Effector CD8-positive, alpha-beta T cell (primary cell): ENCODE measurements around the gene STXBP6.

Source experiments
- DNase-seq: peaks from one replicate; lab custom pipeline; 2025; lab: John Stamatoyannopoulos, UW
- total RNA-seq, 4 experiments: gene quantifications; one replicate each; lab custom pipeline; 2026; lab: John Stamatoyannopoulos, UW

STXBP6 gene
- 0 to 1.1 (median 0.15) reads per million in 4 experiments for total RNA-seq

DNA sequence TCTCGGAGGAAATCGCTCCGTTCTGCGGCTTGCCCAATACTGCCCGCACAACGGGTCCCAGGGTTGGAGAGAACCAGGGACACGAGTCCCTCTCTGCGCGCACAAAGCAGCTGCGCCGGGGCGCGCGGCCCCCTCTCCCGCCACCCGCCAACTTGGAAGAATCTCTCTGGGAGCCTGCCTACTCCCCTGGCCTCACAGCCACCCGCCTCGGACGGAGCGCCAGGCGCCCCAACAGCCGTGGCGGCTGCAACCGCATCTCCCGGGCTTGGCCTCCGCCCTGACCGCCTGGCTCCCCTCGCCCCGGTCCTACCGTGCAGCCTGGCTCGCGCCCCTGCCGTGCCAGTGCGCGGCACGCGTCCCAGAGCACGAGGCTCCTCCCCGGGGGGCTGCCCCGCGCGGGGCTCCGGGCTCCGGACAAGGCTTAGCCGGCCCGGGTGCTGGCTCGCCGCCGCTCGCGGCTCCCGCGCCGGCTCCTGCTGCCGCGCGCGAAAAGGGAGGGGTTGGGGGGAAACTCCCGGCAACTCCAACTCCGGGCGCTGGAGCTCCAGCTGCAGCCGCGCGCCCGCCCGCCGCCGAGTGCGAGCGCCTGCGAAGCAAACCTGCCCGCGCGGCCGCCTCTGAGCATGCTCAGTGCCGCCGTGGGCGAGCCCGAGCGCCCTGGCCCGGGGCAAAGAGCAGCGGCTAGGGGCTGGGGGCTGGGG is at the start of gene STXBP6:
Gene STXBP6 (minus strand): TSS at position 580 of the 701 bp plus-strand sequence. CDS start 75,329 bp downstream, outside the sequence.
- no peak for DNase-seq

DNA sequence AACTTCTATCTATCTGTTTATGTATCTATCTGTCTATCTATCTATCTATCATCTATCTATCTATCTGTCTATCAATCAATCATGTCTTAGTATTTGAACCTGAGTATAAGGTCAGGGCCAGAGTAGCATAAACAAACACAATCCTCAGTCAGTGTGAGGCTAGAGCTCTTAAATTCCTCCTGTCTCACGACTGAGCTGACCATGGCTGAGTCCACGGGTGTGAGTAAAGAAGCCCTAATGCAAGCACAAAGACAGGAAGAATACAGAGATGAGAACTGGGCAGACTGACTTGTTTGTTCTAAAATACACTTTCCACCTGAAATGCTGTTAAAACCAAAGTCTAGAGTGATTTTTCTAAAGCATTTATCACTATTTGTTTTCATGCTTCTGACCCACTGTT is 47.2 kb upstream of the STXBP6 start:
- no peak for DNase-seq

DNA sequence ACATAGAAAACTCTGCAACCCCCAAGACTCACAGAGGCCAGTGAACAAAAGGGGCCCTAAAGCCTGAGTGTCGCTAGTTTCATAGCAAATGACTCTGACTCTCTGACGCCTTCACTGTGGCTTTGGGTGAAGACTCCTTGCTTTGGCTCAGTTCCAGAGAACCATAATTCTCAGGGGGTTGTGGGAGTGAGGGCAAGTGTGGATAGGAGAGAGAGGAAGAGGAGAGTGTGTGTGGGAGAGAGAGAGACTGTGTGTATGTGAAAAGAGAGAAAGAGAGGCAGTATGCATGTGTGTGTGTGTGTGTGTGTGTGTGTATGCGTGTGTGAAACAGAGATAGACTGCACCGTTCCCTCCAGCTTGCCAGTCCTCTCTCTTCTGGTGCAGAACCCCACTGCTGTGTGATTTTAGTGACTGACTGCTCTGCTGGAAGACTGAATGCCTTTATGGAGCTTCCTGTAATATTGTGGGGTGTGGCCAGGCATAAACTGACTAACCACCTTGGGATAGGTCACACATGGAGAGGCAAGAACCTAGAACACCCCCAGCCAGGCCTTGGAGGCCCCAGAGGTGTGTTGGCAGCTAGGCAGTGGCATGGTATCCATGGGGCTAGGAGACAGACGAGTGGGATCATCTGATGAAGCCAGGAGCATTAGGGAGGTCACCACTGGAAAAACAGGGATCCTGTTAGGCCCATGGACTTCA is 45.9 kb upstream of the STXBP6 start:
- no peak for DNase-seq

DNA sequence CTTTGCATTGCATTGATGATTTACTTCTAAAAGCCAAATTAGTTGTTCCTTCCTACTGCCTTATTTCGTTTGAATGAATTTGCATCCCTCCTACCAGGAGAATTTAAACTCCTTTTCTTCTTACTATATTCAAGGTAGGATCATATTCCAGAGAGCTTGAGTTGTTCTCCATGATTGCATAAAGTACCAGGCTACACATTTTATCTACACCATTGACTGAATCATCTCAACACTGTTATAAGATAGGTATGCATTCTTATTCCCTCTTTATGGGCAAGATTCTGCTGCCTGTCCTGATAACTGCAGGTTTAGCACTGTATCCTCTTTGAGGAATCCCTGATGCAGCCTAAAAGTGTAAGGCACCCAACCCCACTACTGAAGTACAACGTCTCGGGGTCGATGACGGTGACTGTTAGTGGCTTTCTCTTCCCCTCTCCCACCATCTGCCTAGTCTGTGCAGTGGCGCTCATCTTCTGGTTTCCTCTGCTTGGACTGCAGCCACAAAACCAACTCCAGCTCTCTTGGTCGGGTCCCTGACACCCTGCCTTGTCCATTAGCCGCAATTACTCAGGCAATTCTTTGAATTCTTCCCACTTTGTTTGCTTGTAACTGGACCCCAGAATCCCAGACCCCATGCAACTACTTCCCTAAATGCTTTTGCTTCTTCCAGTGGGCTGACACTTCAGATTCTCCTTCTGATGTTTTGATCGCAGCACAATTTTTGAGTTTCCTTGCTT is 44.4 kb upstream of the STXBP6 start:
- DNase-seq = no peak

DNA sequence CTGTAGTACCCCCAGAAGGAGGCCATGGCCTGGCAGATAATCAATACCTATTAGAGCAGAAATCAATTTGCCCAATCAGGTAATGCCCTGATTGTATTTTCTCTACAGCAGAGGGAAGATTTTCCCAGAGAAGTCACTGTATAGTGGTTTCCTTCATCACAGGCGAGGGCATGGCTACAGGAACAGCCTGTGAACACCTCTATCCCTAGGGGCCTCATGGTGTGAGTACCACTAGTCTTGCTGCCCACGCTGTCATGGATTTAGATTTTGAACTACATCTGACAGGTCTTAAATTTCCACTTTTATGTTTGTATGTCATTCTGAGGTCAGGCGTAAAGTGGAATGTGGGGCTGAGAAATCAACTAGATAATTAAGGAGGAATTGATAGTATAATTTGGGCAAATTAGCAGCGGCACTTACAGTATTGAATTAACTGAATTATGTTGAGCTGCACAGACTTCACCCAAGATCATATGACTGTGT is 42.4 kb upstream of the STXBP6 start:
- no peak for DNase-seq

DNA sequence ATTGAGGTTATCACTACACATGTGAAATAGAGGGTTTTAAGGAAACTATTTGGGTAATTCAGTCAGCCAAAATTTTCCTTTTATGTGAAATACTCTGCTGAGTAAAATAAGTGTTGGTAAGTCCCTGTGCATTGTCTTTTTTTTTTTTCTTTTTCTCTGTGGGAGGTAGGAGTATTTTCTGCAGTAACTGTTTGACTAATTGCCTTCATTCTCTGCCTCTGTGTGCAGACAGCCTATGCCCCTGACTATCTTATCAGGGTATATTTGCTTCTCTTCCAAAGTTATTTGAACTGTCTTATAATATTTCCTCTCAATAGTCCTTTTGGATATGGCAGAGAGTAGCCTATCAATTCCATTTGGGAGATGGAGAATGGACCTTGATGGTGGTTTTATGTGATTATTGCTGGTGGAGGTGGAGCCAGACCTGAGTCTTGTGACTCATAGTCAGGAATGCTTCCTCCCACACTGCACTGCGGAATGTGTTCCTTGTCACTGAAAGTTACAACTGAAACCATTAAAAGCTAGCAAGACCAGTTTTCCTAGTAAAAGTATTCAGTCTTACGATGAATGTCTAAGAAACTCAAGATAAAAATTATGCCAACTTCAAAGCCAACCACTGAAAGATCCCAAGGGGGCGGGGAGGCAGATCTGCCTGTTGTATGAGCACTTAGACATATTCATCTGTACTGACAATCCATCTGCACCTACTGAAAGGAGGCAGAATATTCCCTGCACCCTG is 40.9 kb upstream of the STXBP6 start:
- no peak for DNase-seq

DNA sequence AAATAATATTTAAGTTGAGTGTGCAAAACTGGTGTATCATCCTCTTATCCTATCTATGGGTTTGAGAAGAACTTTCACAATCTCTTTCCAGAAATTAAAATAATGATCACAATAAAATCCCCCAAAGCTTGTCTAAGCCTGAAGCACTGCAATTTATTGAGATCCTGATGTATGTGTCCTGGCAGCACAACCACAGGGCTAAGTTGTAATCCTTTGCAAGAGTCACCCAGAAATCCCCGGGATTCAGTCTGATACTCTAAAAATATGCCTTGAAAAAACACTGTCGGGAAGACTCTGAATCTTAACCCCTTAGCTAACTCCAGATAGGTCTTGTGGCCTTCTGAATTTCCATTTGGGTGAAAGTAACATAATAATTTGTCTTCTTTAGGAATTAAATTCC is 40.3 kb upstream of the STXBP6 start:
- DNase-seq = no peak

DNA sequence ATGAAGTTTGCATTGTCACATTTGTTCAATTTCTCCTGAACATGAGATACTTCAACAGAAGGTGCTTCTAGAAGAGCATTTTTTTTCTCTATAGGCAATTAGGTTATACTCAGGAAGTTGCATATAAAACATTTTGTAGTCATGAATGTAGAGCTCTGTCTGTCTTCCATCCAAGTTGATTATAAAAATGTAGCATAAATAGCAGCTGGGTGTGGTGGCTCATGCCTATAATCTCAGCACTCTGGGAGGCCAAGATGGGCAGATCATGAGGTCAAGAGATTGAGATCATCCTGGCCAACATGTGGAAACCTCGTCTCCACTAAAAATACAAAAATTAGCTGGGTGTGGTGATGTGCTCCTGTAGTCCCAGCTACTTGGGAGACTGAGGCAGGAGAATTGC is 39.5 kb upstream of the STXBP6 start:
- no peak for DNase-seq

DNA sequence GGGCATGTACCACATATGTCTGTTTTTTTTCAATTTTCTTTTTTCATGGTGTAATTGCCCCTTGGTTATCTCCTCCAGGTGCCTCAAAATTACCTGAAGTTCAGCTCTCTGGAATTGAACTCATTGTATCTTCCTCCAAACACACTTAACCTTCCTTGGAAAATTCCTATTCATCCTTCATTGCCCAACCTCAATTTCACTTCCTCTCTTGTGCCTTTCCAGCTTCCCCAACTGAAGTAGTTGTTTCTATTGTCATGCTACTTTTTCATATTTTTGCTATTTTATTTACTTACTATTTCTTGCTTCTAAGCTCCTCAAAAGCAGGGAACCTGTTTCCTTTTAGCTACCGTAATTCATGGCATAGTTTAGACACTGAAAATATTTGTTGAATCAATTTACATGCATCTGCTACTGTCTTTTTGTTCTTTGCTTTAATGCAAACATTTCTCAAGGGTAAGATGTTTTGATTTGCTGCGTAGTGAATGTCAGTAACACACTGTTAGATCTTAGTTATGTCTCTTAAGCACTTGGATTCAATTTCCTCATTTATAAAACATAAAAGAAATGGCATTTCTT is 37.0 kb upstream of the STXBP6 start:
- no peak for DNase-seq

DNA sequence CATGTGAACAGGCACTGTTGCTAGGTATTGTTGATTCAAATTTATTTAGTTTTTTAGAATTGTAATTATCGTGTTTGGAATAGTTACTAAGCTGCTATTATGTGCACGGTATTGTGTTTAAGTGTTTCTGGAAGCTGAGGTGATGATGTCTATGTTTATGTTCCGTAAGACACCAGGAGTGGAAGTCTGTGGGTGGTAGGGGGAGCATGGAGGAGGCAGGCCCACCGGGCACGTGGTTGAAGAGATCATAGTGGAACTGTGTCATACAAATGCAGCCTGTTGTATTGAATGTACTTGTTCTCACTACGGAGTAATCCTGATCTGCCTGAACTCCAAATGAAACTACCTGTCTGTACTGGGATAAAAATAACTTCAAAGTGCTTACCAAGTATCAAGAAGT is 36.1 kb upstream of the STXBP6 start:
- no peak for DNase-seq

DNA sequence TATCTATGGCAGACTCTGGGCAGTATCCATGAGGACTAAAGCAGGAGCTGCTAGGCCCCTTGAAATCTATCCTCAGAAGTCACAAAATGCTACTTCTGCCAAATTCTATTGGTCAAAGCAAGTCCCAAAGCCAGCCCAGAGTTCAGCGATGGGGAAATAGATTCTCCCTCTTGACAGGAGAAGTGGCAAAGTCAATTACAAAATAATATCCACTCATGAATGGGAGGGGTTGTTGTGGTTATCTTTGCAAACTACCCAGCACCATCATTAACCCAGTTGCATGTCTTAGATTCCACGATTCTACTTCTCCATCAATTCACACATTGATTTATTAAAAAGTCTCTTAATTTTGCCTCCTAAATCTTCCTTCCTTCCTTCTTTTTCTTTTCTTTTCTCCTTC is 30.7 kb upstream of the STXBP6 start:
- no peak for DNase-seq

DNA sequence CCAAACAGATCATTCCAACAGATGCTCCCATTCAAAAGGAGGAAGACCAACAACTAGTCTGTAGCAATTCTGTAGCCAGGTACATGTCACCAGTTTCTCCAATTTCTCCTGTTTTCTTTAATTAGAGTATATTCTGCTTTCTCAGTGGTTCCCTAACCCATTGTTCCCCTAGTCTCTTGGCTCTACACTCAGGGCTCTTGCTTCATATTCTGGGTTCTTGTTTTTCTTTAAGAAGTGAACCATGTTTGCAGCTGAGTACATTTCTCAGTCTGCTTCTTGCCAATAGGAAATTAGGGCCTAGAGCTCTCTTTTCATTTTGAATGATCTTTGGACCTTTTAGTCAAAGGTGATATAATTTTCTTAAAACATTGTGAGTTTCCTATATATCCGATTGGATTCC is 29.4 kb upstream of the STXBP6 start:
- no peak for DNase-seq

DNA sequence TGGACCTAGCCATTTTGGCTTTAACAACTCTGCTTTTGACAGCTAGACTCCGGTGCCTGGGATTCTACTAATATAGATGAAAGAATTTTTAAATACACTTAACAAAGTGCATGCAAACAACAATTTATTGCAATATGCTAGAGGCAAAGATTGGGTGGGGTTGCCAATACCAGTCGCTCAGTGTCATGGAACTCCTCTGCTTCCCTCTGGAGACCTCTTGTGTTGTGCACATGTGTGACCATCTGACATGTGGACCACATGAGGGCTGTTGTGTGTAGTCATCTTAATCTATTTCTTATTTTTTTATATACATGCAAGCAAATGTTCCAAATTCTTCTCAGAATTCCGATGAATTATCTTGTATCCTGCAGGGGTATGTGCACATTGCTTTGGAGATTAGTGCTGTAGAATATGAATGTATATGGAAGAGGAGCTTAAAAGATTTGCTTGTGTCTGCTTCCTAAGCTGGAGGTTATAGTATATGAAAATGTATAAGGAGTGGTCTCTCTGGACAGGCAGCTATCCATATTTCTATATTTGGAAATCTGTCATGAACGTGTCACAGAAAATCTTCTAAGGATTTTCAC is 24.2 kb upstream of the STXBP6 start:
- DNase-seq = no peak

DNA sequence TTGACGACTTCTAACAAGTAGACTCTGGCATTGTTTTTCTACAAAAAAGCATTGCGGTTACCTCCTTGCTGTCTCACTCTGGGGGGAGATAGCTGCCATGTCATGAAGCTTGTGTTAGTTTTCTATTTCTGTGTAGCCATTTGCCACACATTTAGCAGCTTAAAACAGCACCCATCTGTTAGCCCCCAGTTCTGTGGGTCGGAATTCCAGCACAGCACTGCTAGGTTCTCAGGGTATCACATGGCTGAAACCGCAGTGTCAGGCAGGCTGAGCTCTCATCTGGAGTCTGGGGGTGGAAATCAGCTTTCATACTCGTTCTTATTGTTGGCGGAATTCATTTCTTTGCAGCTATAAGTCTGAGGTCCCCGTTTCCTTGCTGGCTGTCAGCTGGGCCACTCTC is 19.9 kb upstream of the STXBP6 start:
- no peak for DNase-seq

DNA sequence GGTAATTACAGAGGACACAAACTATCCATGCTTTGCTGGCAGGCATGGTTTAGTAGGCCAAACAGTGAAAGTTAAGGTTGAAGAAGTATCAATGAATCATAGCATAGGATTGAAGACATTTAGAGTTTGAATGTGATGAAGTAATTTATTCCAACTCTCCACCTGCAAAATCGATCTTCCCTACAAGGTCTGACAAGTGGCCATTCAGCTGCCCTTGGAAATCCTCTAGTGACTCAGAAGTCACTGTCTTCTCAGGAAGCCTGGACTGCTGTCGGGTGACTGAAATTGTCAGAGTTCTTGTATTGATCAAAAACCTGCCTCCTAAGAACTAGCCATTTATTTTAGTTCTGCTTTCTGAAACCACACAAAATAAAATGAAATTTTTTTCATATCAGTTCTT is 17.7 kb upstream of the STXBP6 start:
- DNase-seq = no peak

DNA sequence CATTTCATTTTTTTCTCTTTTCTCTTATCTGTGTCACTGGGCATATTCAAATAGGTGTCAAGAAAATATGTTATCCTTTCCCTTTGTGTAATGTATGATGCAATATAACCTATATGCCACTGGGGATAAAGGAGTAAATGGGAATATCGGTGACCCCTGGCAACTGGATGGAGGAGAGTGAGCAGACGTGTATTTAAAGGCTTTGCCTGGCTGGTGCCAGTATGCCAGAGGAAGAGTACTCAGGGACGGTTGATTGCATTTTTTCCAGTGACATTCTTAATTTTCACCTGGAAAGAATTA is 12.0 kb upstream of the STXBP6 start:
- DNase-seq = no peak

DNA sequence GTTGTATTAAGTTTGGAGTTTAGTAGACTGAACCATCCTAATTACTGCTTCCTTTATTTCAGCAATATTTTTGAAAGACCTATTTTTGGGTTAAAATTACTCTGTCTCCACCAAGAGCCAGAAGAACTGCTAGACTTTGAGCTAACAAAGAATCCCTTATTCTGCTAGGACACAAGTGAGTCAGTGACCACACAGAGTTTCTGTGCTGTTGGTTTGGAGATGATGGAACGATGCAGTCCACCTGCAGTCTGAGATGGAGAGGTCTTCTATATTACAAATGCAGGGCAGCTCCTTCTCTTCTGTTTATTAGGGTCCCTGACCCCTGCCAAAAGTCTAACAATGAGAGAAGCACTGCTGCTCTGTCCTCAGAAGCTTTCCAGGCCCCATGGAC is 6.7 kb upstream of the STXBP6 start:
- no peak for DNase-seq

DNA sequence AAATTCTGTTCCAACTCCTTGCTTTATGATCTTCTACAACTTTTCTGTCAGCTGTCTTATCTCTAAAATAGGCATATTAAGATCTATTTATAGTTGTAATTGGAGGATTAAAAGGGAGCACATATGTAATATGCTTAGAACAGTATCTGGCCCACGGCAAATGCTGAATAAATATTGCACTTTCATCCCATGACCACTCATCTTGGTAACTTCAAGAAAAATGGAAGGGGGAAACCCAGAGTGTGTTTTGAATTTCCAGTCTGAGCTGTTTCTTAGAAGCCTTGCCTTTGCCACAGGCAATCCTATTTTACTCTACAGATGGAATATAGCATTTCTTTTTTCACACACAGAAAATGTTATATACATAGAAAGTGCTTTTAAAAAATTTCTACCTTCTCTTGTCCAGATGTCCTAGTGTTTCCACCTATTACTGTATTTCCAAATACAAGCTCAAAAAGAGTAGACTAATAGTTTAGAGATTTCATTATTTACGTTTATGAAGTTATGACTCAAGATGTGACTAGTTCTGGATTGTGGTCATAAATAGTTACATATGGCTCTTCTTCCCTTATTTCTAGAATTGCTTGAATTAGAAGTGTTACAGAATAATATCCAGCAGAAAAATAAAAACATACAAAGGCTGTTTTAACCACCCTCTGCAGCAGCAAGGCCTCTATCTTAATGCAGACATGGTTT is 6.2 kb upstream of the STXBP6 start:
- no peak for DNase-seq

DNA sequence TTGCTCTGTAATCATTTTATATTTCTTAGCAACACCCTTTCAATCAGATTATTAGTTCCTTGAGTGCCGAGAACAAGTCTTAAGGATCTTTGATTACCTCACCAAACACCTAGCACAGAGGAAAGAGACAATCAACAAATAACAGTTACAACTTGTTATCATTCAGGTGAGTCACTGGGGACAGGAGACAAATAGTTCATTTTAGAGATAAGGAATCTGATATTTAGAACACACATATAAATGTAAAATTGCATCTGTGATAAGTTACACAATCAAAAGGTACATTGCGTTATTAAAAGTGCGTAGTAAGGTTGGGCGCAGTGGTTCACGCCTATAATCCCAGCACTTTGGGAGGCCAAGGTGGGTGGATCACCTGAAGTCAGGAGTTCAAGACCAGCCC is 5.1 kb upstream of the STXBP6 start:
- DNase-seq = no peak

DNA sequence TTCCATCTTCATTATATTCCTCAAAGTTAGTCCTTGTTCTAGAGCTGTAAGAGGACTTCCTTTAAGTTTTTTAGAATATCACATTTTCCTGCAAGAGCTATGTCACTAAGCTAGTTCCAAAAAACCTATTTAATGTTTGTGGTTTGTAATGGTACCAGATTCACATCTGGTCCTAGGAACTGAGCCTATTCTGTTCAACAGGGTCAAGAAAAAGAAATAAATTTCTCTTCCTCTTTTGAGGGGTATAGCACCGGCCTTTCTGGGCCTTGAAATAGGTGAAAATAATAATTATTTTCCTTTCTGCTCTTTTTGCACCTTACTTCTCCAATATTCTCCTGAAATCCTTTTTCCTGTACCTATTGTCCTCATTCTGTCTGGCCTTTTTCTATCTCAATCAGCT is 3.6 kb upstream of the STXBP6 start:
- no peak for DNase-seq

DNA sequence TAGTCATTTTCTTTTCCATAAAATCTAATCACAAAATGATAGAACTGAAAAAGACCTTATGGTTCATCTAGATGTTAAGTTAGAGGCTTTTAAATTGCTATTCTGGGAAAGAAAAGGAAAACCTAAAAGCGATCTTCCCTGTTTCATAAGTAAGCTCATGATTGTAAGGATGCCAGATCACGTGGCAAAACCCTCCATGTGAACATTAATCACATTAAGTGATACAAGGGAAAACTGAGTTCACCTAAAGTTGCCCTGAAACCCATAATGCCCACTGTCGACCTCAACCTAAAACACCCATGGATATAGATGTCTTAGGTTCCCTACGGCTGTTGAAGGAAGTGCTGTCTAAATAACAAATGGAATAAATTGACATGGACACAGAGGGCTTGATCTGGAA is 3.0 kb upstream of the STXBP6 start:
- DNase-seq = no peak
